HL-60/S4 (cell line): Measurements from ENCODE around the gene TCF7L2.

Experiments
- in situ Hi-C: fragments of 300-500 bp; cut with MboI; formaldehyde crosslinking; loops from 2 replicates; pipeline ENCODE4 v1.14.3; 2022; ENCODE audit warnings: low sequenced_read_pairs

TCF7L2 gene

GRCh38 chr10:112991888-112992491 is 41.9 kb downstream of the TCF7L2 start:
- in situ Hi-C loops = no loop called here

DNA sequence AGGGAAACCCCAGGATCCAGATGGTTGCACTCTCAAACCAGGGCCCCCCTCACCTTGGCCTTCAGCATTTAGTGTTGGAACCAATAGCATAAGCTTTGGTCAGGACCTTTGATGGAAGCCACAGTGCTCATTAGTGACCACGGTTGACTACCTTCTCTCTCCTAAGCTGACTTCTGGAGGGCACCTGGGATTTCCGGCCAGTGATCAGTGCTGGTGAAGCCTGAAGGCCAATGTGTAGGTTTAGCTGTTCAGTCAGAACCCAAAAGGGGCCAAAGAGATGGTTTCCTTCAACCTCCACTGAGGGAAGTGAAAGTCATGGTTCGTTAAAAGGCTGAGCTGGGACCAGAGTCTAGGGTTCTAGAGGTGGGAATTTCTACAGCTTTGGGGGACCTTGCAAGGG is 46.4 kb downstream of the TCF7L2 start:
- in situ Hi-C loops = no loop called here

DNA sequence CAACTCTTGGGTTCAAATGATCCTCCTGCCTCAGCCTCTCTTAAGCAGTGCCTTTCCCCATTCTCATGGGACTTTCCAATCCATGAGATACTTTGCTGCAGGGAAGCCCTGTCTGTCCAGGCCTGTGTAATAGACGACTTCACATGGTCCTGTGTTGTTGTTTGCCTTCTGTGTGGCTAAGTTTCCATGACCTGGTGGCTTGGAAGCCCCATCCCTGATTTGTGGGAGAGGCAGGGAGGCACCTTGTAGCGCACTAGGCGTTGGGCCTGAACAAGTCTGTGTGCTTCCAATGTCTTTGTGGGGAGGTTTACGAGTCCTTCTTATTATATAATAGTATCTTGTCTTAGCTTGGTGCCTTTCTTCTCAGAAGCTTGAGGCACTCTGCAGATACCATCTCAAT is 49.1 kb downstream of the TCF7L2 start:
- in situ Hi-C loops = no loop called here

DNA sequence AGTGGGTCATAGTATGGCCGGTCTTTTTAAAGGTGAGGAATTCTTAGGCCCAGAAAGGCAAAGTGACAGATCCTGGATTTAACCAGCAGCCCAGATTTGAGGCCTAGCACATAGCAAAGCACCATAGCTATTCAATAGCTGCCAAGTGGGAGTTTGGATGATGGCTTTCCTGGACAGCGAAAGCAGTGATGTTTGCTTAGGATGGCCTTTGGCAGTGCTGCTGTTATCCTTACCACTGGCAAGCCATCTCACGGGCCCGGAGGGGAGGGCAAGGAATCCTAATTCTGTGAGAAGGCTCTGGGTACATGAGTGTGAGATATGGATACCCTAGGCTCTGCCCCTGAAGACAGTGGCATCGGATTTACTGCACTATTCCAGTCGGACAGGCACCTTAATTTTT is 50.4 kb downstream of the TCF7L2 start:
- in situ Hi-C loops = no loop called here

- in situ Hi-C loops = no loop called here
These were observed 51.0 kb downstream of the TCF7L2 start for GRCh38 chr10:113000876-113001598.

- in situ Hi-C loops = no loop called here
These were observed 51.8 kb downstream of the TCF7L2 start for GRCh38 chr10:113001599-113002448.

DNA sequence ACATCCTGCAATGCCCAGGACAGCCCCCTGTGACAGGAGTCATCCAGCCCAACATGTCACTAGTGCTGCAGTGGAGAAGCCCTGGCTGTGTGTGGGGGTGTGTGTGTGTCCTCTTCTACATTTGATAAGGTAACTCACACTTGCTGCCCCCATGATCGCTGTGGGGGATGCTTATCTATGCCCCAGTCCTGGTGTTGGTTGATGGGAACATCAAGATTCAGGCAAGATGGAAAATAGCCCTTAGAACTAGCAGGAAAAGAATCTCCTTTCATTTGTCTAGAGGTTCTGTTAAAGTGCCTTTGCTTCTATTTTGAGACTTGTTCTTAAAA is 52.4 kb downstream of the TCF7L2 start:
- in situ Hi-C loops = no loop called here

DNA sequence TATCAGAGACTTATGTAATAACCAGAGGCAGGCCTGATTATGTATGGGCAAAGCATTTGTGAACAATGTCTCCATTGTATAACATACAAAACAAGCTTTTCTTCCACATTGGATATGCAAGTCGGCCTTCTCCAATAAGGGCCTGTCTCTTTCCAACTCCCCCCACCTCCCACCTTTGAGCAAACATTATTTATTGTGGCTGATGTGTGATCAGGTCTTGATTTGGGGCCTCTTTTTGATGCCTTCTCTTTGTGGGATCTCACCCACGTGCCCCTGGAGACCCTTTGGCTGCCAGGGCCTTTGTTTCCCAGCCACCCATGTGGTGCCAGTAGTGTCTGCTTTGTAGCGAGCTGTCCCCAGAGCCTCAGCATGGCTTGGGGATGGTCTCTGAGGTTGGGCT is 53.0 kb downstream of the TCF7L2 start:
- in situ Hi-C loops = no loop called here

DNA sequence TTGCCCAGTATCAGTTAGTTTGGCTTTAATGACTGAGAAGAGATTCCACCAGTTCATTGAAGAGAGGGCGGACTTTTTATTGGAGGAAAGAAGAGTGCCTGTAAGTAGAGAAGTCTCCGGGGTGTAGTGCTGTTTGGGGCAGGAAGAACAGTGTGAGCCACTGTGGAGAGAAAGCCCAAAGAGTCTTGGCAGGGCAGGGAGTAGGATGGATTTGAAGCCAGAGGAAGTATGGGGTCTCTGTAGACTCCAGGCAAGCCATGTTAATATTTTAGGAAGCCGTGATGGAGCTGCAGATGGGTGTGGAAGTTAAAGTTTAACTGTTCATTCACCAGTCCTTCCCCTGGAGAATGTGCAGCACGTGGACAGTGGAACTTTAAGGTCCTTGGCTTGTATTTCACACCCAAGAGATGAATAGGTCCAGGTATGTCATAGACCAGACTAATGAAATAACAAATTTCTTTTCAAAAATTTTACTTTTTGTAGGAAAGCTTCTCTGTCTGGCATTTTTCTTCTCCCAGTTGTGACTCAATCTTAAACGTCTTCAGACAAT is 54.1 kb downstream of the TCF7L2 start:
- in situ Hi-C loops = no loop called here

DNA sequence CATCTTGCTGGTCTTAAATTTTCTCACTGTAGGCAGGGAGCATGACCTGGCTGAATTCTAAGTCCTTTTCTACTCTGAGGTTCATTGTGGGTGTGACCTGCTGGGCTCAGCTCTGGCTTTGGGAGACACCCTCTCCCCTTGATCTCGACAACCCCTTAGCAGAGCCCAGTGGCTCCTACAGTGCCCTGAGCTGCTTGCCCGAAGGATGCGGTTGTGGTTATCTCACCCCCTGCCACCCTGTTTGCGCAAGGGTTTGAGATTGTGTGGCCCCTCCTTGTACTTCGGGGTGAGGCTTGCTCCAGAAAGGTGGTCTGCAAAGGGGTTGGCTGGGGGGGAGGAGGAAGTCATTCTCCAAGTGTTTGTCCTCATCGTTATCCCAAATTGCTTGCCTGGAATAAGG is 55.3 kb downstream of the TCF7L2 start:
- in situ Hi-C loops = no loop called here

GRCh38 chr10:113006656-113007342 is 56.8 kb downstream of the TCF7L2 start:
- in situ Hi-C loops = no loop called here

- in situ Hi-C loops = no loop called here
These were observed 57.3 kb downstream of the TCF7L2 start for GRCh38 chr10:113007343-113007771.

- in situ Hi-C loops = no loop called here
These were observed 57.8 kb downstream of the TCF7L2 start for GRCh38 chr10:113007821-113008220.

DNA sequence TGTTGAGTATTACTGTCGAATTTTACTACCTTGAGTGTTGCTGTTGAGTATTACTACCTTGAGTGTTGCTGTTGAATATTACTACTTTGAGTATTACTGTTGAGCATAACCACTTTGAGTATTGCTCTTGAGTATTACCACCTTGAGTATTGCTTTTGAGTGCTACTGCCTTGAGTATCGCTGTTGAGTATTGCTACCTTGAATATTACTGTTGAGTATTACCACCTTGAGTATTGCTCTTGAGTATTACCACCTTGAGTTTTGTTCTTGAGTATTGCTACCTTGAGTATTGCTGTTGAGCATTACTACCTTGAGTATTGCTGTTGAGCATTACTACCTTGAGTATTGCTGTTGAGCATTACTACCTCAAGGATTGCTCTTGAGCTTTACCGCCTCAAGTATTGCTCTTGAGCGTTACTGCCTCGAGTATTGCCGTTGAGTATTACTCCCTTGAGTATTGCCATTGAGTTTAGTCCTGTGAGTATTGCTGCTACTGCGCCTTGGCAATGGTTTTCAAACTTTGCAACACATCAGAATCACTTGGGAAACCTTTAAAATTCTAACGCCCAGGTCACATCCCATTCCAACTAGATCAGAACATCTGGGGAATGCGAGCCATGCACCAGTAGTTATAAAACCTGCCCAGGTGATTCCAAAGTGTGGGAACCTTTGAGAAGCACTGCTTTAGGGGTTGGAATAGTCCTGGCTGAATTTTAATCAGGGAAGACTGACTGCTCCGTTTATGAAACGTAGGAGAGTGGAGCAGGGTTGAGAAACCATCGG is 61.7 kb downstream of the TCF7L2 start:
- in situ Hi-C loops = no loop called here

DNA sequence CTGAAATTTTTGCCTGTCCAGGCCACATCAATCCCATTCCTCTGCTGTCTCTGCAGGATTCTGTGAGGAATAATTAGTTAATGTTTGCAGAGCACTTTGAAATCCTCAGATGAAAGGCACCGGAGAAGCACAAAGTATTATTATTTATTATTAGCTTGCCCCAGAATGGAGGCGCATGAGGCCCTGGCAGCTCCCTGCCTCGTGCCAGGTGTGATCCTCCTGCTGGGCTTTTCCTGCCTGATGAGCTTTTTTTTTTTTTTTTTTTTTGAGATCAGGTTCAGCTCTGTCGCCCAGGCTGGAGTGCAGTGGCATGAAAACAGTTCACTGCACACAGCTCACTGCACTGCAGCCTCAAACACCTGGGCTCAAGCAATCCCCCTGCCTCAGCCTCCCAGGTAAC is 65.2 kb downstream of the TCF7L2 start:
- in situ Hi-C loops = no loop called here

DNA sequence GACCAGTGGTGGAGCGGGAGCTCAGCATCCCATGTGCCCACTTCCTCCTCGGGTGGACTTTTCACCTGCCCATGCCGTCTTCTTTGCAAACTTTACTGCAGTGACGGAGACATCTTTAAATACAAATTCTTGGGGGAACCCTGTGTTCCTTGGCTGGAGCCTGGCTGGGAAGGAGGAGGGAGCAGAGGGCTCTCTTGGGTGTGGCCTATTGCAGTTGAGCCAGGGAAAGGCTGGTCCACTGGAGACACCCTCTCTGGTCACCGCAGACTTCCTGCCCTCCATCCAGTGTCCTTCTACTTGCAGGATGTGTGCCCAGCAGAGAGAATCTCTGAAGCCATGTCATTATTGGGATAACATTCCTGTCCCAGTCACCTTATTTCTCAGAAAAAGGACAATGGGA is 67.3 kb downstream of the TCF7L2 start:
- in situ Hi-C loops = no loop called here

DNA sequence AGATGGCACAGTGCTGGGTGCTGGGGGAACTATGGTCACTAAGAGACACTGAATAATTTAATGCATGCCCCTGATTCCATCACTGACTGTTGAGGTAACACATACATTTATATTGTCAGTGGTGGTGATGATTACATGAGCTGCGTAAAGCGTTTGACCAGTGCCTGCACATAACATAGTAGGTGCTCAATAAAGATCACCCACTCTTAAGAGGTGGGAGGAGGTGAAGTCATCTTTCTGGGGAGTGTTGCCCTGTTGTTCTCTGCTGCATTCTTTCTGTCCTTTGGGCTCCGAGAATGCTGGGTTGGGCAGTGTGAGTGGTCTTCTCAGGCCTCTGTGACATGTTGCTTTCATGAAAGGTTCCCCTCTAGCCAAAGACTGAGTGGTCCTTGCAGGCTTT is 68.0 kb downstream of the TCF7L2 start:
- in situ Hi-C loops = no loop called here

GRCh38 chr10:113019096-113019495 is 69.0 kb downstream of the TCF7L2 start:
- in situ Hi-C loops = no loop called here

DNA sequence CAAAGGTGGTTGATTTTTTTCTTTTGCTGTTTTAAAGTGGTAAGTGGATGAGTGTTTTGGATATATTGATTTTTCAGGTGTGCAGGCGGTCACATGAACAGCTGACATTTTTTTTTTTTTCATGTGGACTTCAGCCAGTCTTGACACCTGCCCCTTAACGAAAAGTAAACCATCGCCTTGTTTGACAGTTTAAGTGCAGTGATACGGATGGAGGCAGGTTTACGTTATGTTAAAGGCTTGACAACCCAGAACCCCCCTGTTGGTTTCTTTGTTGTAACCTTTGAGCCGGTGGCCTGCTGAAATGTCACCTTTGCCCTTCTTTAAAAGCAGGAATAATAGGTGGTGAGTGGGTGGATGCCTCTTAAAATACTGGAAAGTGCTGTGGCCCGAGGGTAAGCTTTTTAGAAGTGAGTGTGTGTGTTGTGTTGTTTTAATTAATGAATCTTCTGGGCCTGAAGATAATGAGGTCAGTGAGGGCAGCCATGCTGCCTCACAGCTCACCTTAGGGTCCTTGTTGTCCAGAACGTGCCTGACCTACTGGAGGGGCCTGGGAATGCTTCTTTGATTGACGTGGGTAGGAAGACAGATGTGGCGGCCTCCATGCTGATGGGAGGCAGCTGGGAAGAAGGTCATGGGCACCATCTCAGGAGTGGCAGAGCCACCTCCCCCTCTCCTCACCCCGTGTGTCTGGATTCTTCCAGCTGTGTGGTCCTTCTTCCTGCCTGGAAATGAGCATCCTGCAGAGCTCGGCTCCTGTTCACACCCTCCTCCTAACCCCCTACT is 69.8 kb downstream of the TCF7L2 start:
- in situ Hi-C loops = no loop called here

DNA sequence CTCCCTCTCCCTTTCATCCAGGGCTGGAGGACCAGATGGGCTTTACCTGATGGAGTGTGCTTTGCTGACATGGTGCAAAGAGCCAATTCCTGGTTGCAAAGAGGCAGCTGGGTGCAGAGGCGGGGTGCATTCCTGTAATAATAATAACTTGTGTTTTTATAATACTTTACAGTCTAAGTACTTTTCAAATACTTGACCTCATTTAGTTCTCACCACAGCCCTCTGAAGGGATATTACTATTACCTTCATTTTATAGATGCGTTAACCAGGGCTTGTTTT is 70.4 kb downstream of the TCF7L2 start:
- in situ Hi-C loops = no loop called here
